Putamen (tissue), 1 donor: ENCODE data around the gene PNPLA5.
A peak's percentile ranks its signal among the peaks of the same experiment; 100 is the strongest.

Source experiments
- DNase-seq: peaks from one replicate; pipeline ENCODE4 v3.0.0-alpha.2; 2016; ENCODE audit warnings: low spot score

PNPLA5 gene

DNA sequence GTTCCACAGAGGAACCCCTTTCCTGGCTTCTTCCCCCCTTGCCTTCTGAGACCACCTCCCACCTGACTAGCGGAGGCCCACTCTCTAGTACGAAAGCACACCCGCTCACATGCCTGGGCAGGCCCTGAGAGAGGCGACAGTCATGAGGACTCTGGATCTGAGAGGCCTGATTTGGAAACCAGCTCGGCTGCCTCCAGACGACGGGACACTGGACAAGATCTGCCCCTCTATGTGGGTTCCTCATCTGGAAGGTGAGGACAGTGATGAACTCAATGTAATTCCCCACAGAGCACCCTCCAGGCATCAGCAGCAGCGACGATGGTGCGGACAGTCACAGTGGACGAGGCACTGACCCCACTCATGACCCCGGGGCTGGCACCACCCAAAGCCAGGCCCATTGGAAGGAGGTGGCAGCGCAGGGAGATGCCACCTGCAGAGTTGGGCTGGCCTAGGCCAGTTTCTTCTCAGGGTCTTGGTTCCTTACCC lies 37.0 kb downstream of the PNPLA5 start:
- DNase-seq, result no peak

DNA sequence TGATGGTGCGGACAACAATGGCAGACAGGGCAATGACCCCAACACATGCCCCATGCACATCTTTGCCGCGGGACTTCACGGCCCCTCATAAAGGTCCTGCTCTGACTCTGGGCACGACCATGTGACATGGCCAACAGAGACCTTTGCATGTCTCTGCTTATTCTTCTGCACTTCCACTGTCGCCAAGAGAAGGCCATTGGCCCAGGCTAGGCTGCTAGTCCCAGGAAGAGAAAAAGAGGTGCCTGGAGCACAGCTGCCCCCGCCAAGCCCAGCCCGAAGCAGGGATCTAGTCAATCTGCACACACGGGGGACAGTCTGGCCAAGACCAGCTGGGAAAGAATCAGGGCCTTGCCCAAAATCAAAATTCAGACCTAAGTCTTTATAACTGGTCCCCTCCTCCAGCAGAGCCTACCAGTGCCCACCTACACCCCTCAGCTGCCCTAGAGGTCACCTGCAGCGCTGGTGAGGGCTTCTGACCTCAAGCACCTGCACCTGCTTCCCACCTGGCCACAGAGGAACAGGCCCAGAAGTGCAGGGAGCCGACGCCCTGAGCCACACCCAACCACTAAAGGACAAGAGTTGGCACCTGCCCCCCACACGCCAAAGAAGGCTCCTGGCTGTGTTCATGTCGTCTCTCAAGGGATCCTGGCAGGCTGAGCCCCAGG lies 37.6 kb downstream of the PNPLA5 start:
- DNase-seq, result no peak

DNA sequence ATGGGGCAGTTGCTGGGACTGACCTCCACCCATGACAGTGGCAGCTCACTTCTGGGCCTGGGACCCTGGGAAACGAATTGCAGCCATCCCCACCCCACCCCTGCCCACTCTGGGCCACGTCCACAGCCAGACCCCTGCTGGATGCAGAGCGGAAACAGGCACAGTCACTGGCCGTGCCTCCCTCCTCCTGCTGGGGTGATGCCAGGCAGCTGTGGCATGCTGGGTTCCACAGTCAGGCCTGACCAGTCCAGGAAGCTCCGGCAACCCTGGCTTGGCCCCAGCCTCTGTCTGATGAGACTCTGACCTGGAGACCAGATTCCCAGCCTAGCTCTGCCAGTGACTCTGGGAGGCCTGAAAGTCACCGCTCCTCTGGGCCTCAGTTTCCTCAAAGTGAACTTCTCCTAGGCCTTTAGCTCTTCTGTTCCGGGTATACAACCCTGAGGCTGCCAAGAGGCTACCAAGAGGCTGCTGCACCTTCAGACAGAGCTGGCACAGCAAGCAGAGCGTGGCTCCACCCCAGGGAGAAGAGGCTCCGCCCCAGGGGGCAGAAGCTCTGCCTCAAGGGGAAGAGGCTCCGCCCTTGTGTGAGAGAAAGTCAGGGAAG lies 38.4 kb downstream of the PNPLA5 start:
- DNase-seq, result no peak

DNA sequence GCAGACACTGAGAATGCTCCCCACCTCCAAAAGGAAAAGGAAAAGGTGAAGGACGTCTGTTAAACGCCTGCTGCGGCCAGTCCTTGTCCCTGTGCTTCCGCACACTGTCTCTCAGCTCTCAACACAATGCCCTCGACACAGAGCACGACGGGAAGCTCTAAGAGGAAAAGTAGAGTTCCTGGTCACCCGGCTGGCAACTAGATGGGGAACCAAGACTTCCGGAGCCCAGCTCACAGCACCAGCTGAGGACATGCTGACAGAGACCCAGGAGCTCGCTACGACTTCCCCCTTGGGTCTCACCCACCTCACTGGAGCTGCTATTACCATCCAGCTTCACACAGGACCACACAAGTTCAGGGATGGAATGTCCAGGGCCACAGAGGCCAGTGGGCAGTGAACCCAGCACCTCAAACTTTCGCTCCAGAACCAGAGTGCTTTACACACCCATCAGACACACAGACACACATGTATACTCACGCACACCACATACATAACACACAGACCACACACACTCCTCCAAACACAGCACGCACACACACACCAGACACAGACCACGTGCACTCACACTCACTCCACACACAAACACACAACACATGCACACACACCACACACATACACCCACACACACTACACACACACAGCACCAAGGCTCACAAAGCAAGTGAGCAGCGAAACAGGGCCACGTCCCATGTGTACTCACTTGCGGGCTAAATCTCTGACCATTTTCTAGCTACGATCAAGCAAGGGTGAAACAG lies 39.1 kb downstream of the PNPLA5 start:
- no peak for DNase-seq

DNA sequence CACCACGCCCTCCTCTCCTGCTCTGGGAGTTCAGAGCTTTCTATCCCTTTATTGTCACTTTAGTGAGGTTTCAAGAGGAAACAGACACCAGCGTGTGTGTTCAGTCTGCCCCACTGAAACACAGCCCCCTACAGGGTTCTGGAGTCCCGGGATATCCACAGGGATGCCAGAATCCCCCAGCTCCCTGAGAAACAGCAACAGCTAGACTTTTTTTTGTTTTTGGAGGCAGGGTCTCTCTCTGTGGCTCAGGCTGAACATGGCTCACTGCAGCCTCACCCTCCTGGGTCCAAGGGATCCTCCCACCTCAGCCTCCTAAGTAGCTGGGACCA lies 39.9 kb downstream of the PNPLA5 start:
- no peak for DNase-seq

DNA sequence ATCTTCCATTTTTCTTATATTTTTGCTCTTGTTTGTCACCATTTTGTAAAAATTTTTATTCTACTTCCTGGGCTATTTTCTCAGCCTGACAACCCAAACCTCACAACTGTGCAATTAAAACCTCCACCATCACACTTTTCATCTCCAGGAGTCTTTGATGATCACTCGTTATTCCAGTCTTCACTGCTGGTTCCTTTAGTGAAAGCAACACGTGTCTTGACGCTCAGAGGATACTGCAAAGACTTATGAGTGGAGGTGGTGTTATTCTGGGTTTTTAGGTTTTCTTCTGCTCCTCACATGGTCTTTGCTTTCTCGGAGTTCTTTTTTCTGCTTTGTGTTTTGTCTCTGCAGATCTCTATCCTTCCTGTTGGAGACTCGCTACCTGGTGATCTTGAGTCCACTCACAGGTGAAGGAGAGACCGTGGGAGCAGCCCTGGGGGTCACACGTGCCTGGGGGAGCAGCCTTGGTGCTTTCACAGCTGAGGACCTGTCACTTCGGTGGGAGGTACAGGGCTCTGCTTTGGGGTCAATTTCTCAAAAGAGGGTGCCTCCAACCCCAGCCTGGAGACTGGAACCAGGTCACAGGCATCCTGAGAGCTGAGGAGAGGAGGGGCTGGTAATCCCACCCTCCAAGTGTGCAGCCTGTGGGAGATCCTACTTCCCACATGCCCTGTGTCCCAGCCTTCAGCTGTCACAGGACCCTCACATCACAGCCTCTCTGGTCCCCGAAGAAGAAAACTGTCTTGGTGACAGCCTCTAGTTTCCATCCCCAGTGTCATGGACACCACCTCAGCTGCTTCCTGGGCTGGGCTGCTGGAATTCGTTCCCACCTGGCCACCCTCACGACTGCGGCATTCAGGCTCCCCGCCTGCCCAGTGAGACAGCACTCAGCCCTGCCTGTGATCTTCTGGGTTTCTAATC lies 40.5 kb downstream of the PNPLA5 start:
- peak; percentile 18 for DNase-seq

DNA sequence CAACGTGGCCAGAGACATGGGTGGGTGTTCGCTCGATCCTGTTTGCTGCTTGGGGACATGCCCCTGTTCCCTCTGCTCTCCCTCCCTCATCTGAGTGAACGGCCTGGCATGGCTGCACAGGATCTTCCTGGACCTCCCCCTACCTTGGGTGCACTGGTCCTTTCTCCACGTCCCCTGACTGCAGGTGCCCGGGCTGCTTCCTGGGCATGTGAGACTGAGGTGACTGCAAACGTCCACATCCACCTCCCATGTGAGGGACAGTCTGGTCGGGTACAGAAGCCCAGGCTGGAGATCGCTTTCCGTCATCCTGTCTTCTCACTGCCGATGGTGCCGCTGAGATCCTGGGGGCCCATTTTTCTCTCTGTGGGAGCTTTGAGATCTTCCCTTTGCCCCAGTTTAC lies 41.3 kb downstream of the PNPLA5 start:
- no peak for DNase-seq

DNA sequence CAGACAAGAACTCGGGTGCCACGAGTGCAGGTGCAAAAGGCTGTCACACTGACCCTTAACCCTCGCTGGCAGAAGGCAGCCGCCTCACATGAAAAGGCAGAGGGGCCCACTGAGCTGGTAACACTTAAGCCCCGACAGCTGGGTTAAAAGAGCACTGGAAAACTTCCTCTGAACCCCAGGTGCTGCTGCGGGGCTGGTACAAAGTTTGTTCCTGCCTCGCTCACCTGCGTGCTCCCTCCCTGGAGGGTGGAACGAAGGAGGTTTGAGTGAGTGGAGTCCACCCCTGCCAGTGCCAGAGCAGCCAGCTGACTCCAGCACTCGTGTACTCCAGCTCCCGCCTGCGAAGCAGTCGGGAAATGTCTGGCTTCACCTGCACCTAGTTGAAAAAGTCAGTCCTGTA lies 42.1 kb downstream of the PNPLA5 start:
- no peak for DNase-seq

DNA sequence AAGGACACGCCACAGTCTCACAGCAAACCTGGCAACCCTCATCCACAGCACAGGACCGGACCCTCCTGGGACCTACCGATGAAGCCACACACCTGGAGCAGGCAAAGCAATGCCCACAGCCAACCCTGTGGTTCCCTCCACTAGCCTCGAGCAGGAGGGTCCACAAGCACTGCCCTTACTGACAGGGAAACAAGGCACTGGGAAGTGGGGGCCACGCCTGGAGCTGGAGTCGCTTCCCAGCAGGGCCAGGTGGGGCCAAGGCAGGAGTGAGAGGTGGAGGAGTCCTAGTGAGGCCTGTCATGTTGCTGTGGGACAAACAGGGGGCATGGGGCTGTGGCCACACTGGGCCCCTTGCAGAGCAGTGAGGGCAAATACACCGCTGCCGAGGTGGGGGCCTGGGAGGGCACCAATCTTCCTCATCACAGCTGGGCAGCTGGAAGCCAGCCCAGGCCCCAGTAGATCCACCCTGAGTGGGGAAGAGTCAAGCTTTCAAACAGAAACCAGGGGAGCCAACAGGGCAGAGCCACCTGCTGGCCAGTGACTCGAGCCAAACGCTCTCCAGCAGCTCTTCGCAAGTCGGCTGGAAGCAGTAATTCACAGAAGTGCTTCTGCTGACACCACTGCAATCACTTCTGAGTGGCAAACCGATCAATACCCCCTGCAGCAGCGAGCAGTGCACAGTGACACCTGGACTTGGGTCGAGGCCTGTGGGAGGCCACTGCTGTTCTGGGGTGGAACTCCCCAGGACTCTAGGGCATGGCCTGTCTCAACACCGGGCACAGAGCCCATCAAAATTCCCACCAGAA lies 43.2 kb downstream of the PNPLA5 start:
- no peak for DNase-seq

DNA sequence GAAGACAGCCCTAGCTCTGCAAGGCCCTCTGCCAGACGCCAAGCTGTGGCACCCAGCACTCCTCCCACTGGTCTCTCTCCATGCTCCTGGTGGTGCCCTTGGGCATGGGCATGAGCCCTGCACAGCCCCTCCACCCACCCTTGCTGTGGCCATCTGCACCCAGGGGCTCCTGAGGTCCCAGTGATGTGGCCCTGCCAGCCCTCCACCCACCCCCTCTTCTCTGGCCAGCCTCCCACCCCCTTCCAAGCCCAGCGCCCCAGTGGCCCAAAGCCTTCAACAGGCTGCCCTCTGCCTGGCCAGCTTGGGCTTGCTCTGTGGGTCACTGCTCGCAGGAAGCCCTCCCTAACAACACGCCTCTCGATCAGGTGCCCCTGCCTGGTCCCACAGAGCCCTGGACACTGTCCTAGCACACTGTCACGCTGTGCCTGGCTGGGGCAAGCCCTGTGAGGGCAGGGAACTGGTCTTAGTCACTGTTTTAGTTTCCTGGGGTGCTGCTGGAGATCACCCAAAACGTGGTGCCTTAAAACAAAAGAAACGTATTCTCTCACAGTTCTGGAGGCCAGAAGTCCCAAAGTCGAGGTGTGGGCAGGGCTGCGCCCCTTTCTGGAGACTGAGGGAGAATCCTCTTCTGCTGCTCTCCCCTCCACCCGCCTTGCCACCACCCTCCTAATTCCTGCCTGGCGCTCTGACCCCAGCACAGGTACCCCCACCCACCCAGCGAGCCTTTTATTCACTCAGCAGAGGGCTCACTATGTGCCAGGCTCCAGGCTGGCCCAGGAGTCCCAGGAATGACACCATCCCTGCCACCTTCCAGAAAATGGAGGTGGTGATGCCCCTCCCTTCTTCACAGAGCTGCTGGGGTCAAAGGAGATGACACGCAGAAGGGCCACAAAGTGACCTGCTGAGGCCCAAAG lies 44.2 kb downstream of the PNPLA5 start:
- DNase-seq, result no peak

DNA sequence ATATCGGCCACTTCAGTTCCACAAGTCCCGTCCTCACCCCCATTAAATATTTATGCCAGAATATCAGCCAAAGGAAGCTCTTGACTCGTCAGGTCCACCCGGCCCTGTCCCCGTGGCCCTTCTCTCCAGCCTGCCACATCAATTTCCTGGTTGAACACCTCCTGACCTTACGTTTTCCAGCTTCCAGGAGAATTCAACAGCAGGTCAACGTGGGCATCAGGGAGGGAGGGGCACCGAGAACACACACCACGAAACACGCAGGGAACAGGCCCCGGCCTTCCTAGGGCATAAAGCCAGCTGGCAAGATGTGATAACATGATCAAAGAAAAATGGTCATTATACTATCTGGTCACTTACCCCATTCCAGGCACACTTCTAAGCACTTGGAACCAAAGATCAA lies 44.8 kb downstream of the PNPLA5 start:
- no peak for DNase-seq

DNA sequence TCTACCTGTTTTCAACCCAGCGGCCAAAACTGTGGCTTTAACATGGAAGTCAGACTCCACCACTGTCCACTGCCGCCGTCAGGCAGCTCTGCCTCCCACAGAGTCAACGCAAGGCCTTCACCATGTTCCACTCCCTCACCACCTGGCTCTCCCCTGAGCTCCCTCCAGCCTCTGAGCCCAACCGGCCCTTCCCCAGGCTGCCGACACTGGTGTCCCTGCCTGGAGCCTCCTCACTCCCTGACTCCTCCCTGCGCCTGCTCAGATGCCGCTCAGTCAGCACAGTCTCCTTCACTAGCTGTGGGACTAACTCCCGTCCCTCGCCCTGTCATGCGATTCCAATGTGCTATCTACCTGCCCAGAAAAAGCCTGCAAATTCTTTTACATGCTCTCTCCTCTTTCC lies 45.8 kb downstream of the PNPLA5 start:
- no peak for DNase-seq

DNA sequence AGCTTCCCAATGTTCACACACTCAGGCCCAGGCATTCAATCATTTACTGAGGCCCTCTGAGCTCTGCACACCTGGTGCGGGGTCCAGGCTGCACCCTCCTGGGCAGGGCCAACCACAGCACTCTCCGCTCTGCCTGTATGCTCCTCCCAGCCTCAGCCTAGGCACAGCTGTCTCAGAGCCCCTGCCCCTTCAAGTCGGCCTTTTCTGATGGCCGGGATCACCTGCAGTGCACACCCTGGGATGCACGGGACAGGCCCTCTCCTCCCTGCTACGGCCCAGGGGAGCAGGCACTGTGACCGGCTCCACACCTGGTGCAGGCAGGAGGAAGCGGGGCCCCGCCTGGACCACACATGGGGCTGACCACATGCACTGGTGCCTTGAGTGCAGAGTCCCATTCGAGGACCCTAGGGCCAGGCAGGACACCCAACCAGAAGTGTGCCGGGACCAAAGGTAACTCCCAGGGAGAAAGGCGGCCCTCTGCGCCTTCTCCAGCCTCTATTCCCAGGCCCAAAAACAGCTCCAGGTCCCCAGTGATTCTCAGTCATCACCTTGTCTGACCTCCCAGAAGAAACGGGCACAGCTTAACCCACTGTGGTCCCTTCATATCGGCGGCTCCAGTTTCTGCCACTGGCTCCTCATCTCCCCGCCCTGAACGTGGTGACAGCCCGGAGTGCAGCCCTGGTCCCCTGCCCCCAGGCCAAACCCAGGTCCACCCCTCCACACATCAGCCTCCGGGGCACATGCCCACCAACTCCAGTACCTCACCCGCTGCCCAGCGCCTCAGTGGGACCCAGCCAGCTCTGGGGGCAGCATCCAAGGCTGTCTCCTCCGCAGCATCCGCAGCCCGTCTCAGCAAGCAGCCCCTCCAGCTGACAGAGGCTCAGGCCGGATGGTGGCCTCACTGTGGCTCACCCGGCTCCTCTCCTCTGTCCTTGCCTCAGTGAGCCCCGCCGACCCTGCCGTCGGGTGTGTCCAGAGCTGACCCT lies 47.0 kb downstream of the PNPLA5 start:
- DNase-seq, result no peak

DNA sequence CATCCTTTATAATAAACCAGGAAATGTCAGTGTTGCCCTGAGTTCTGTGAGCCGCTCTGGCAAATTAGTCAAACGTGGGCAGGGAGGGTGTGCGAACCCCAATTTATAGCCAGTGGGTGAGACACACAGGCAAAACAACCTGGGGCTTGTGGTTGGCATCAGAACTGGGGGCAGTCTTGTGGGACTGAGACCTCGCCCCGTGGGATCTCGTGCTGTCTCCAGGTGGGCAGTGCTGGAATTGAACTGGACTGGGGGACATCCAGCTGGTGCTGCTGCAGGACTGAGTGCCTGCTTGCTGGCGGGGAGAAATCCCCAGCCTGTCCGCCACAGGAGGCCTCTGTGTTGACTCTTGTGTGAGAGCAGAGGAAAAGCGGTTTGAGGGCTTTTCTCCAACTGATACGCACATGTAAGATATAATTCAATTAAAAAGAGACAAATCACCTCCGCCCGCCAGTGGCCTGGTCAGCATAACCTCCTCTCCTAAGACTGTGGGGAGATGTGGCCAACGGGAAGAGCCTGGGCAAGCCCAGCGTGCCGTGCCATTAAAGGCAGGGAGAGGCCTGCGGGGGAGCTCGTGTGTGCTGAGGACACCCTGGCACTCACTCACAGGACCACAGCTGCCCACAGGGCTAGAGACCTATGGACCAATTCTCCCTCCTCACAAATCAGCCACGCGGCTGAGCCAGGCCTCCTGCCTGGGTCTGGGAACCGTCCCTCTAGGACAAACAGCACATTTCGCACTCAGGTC lies 47.9 kb downstream of the PNPLA5 start:
- no peak for DNase-seq

DNA sequence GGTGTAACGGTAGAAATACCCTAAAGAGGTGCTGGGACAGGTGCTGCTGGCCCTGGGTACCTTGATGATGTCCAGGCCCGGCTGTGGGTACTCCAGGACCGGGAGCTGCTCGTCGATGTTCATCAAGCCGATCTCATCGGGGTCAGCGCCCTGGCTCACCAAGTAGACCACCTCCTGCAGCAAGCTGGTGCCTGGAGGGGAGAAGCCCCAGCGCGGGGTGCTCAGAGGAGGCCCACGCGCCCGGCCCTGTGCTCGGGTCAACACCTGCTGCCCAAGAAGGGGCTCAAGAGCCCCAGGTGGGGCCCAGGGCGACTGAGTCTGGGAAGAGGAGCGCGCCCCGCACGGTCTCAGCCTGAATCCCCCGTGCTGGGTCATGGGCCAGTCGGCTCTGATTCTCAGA lies 50.1 kb downstream of the PNPLA5 start:
- no peak for DNase-seq

DNA sequence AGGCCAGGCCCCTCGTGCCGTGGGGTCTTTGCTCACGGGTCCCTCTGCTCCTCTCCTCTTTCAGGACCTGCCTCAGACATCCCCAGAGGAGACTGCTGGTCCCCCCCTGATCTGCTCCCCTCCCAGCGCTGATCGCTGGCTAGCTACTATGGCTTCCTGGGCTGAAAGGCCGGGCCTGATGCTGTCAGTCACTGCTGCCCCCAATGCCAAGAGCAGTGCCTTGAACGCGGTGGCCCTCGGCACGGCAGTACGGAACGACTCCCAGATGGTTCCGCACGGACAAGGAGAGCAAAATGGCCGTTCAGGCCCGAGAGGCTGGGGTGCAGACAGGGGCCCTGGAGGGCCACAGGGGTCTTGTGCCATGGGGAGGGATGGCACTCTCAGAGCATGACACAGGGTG lies 51.0 kb downstream of the PNPLA5 start:
- DNase-seq, result no peak

DNA sequence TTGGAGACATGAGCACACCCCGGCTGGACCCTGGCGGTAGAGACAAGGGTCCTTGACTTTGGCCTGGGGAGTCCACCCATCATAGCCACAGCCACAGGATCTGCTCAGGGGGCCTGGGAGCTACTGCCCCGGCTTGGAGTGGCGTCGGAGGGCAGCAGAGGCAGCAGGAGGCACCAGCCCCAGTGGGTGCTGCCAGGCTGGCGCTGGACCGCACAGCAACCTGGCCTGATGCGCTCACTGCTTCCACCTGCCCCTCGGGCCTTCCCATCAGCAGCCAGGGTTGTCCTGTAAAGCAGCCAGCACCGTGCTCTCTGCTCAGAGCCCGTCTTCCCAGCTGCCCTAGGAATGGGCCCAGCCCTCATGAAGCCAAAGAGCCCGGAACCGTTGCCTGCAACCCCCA lies 51.4 kb downstream of the PNPLA5 start:
- no peak for DNase-seq

DNA sequence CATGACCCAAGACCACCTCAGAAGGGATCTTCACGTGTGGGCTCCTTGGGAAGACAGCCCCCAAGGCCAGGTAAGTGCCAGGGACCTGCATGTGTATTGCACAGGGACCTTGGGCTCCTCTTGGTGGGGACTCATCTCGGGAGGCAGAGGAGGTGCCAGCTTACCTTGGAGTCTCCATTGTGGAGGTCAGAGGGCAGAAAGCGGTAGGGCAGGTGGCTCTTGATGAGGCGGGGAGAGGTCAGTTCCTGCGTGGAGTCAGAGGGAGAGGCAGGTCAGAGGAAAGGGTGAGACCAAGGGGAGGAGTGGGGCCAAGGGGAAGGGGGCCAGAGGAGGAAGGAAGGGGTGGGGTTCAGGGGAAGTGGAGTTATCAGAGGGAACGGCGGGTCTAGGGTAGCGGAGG lies 52.0 kb downstream of the PNPLA5 start:
- no peak for DNase-seq
